ENCODE results near the gene CBR3. TPM values are rescaled to one million over a fixed set of nuclear protein-coding genes. Genes with fewer than 3 reads are reported as not detected.

The CBR3 gene
- total RNA-seq, result 10 to 100 TPM in 1 of 5 experiments, 1 to 10 TPM in 4; 1.3 to 22.5 (median 5.8) TPM
- 1 to 10 TPM; 5.0 to 5.6 TPM for polyA plus RNA-seq
- total RNA-seq, result 7.0 reads per million, percentile 29 among the genes with 10 or more reads in this experiment

DNA sequence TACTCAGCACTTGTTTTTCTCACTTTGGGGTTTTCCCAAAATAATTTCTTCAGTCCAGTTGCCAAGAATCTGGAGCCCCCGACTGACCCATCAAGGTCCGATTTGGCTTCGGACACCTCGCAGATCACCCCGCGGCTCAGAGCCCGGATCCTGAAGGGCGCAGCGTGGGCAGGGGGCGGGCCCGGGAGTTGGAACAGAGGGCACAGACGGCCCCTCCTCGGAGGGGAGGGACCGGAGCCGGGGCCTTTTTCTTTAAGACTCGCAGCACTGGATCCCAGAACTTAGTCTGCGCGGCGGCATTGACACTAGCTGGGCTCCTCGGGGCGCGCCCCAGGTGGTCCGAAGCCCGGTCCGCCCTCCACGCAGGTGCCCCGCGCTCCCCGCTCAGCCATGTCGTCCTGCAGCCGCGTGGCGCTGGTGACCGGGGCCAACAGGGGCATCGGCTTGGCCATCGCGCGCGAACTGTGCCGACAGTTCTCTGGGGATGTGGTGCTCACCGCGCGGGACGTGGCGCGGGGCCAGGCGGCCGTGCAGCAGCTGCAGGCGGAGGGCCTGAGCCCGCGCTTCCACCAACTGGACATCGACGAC lies at the start of gene CBR3:
Gene CBR3 (plus strand): TSS at position 277 of the 588 bp plus-strand sequence. CDS start 114 bp downstream, at position 391.
- peaks cover 0 to 14% (median under 1%) of the 10 kb centered on the region in 5 donors for H3K36me3 Mint-ChIP-seq
- peak within 1 kb of the TSS; percentile 79 to 94 (median 89) for H3K27ac Mint-ChIP-seq
- H3K9me3 Mint-ChIP-seq, result no peaks in the 10 kb centered on the region
- intact Hi-C loops (cut with micrococcal nuclease), result loop anchor here (1.0 to 5.0 kb wide), 5 partner anchors 10 to 1248 kb away; partner anchors contain the start of genes DOP1B (in 2 of the 2) and SETD4 (in 1 of the 2)
- H3K4me1 ChIP-seq (ENCODE audit: control insufficient read depth in 2 of 2, insufficient read depth in 2 of 2, low read length in 2 of 2), result peaks cover 5 to 14% of the 10 kb centered on the region in 2 donors
- H3K36me3 ChIP-seq (ENCODE audit: control insufficient read depth in 2 of 3, insufficient read depth in 3 of 3, low read length in 3 of 3), result no peaks in the 10 kb centered on the region
- DNase-seq (peak; percentile 30 to 81 (median 47)), ATAC-seq (peak; percentile 68)
- ChIA-PET POLR2A (interaction anchor here (0.6 to 1.7 kb wide), 7 partner anchors 11 to 166 kb away, joined by 3 to 8 read pairs (median 4); partner anchors contain the start of gene CBR1), CTCF (interaction anchor here (1.2 to 1.5 kb wide), 2 partner anchors 9 to 15 kb away, joined by 4 to 7 read pairs; no protein-coding TSS in a partner anchor)
- H3K27ac ChIP-seq (ENCODE audit: low read depth, low read length), result peak within 1 kb of the TSS; percentile 58
- H3K4me3 Mint-ChIP-seq, result peak within 1 kb of the TSS; percentile 83 to 98 (median 92)
- H3K27me3 ChIP-seq (ENCODE audit: control insufficient read depth in 2 of 2, insufficient read depth in 2 of 2, low read length in 2 of 2), result no peaks in the 10 kb centered on the region
- no peaks in the 10 kb centered on the region for H3K9me3 ChIP-seq (ENCODE audit: control insufficient read depth in 2 of 3, low read length in 3 of 3)
- peaks cover 14 to 36% (median 30%) of the 10 kb centered on the region in 7 donors for H3K4me1 Mint-ChIP-seq
- peak within 1 kb of the TSS; percentile 81 for H3K4me3 ChIP-seq (ENCODE audit: low read length)
- H3K27me3 Mint-ChIP-seq, result no peaks in the 10 kb centered on the region

DNA sequence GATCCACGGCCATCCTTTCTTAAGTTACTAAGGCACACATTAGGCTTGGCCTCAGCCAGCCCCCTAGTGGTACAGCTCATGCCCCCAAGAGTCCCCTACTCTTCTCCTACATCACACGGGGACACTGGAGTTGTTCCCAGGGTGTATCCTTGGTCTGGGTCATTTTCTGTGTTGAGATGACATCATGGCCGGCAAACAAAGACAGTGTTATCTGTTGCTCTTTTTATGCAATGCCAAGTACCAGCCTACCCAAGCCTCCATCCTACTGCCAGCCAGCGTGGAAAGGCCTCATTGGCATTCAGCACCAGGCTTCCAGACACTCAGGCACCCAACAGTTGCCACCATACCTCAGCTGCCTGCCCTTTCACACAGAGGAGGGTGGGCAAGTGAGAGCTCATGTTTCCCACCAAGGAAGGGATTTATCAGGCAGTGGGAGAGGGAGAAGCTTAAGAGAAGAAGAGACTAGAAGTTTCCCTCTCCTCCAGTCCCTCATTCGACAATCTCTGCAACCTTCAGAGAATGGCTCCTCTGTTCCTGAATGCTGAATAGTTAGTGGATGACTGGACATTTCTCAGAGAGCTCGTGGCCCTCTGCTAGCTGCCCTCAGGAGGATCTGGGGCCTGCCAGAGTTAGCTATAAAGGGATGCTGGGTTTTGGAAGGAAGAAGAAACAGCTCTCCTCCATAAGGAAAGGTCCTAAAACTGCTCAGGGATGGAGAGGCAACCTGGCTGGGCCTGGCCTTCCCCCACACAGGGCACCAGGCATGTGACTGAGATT lies 47.3 kb upstream of the CBR3 start:
- H3K27ac ChIP-seq (ENCODE audit: low read depth, low read length), result no peak overlapping the region
- peaks cover 0 to 14% (median 8%) of the 10 kb centered on the region in 7 donors for H3K4me1 Mint-ChIP-seq
- DNase-seq (no peak), ATAC-seq (no peak)
- H3K4me3 Mint-ChIP-seq, result no peak overlapping the region
- no peaks in the 10 kb centered on the region for H3K36me3 ChIP-seq (ENCODE audit: control insufficient read depth in 2 of 3, insufficient read depth in 3 of 3, low read length in 3 of 3)
- peaks cover 0 to 4% (median 0%) of the 10 kb centered on the region in 11 donors for H3K9me3 Mint-ChIP-seq
- ChIA-PET CTCF (interaction anchor here (1.1 kb wide), 1 partner anchor 17 kb away, joined by 3 read pairs; no protein-coding TSS in a partner anchor), POLR2A (interaction anchor here (1.6 kb wide), 1 partner anchor 10 kb away, joined by 3 read pairs; no protein-coding TSS in a partner anchor)
- no peak overlapping the region for H3K27ac Mint-ChIP-seq
- no peaks in the 10 kb centered on the region for H3K27me3 Mint-ChIP-seq
- no peaks in the 10 kb centered on the region for H3K36me3 Mint-ChIP-seq
- intact Hi-C loops (cut with micrococcal nuclease), result no loop called here
- H3K9me3 ChIP-seq (ENCODE audit: control insufficient read depth in 2 of 3, low read length in 3 of 3), result no peaks in the 10 kb centered on the region
- H3K4me3 ChIP-seq (ENCODE audit: low read length), result no peak overlapping the region
- H3K27me3 ChIP-seq (ENCODE audit: control insufficient read depth in 2 of 2, insufficient read depth in 2 of 2, low read length in 2 of 2), result no peaks in the 10 kb centered on the region
- H3K4me1 ChIP-seq (ENCODE audit: control insufficient read depth in 2 of 2, insufficient read depth in 2 of 2, low read length in 2 of 2), result no peaks in the 10 kb centered on the region

DNA sequence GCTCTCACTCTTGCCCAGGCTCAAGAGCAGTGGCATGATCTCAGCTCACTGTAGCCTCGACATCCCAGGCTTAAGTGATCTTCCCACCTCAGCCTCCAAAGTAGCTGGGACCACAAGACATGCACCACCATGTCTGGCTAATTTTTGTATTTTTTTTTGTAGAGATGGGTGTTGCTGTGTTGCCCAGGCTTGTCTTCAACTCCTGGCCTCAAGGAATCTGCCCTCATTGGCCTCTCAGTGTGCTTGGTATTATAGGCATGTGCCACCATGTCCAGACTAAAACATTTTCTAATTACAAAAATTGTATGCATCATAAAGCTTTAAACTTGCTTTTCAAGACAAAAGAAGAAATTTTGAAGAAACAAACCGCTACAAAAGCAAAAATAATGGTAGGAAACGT lies 44.9 kb upstream of the CBR3 start:
- Mint-ChIP-seq H3K36me3 (peaks cover 3 to 7% (median 7%) of the 10 kb centered on the region in 5 donors), H3K4me1 (peaks cover 0 to 14% (median 8%) of the 10 kb centered on the region in 7 donors), H3K4me3 (no peak overlapping the region), H3K27ac (no peak overlapping the region), H3K27me3 (peaks cover 0 to 5% (median 0%) of the 10 kb centered on the region in 5 donors), H3K9me3 (peaks cover 6 to 17% (median 11%) of the 10 kb centered on the region in 11 donors)
- intact Hi-C loops (cut with micrococcal nuclease), result no loop called here
- ChIA-PET POLR2A (no interaction called here), CTCF (interaction anchor here (0.6 kb wide), 2 partner anchors 118 to 241 kb away, joined by 3 to 4 read pairs; no protein-coding TSS in a partner anchor)
- Histone ChIP-seq H3K36me3 (ENCODE audit: control insufficient read depth in 2 of 3, insufficient read depth in 3 of 3, low read length in 3 of 3) (no peaks in the 10 kb centered on the region), H3K27me3 (ENCODE audit: control insufficient read depth in 2 of 2, insufficient read depth in 2 of 2, low read length in 2 of 2) (no peaks in the 10 kb centered on the region), H3K4me1 (ENCODE audit: control insufficient read depth in 2 of 2, insufficient read depth in 2 of 2, low read length in 2 of 2) (no peaks in the 10 kb centered on the region), H3K27ac (ENCODE audit: low read depth, low read length) (no peak overlapping the region), H3K9me3 (ENCODE audit: control insufficient read depth in 2 of 3, low read length in 3 of 3) (peaks cover 0 to 13% (median 0%) of the 10 kb centered on the region in 3 experiments), H3K4me3 (ENCODE audit: low read length) (no peak overlapping the region)
- ATAC-seq (no peak), DNase-seq (no peak)

DNA sequence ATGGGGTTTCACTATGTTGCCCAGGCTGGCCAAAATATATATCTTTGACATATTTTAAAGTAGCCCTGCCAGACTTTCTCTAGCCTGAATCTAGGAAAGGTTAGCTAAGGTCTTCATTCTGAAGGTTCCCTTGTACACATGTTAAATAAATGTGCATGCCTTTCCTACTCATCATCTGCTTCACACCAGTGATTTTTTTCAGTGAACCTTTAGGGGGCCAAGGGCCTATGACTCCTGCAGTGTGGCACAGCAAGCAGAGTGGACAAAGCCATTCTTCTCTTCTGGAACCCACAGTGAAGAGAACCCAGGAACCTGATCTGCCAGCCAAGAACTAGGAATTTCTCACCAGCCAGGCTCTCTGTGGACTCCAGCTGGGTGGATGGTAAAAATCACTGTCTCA lies 42.2 kb upstream of the CBR3 start:
- Histone ChIP-seq H3K4me1 (ENCODE audit: control insufficient read depth in 2 of 2, insufficient read depth in 2 of 2, low read length in 2 of 2) (no peaks in the 10 kb centered on the region), H3K36me3 (ENCODE audit: control insufficient read depth in 2 of 3, insufficient read depth in 3 of 3, low read length in 3 of 3) (no peaks in the 10 kb centered on the region), H3K4me3 (ENCODE audit: low read length) (no peak overlapping the region), H3K9me3 (ENCODE audit: control insufficient read depth in 2 of 3, low read length in 3 of 3) (peaks cover 0 to 13% (median 0%) of the 10 kb centered on the region in 3 experiments), H3K27me3 (ENCODE audit: control insufficient read depth in 2 of 2, insufficient read depth in 2 of 2, low read length in 2 of 2) (no peaks in the 10 kb centered on the region), H3K27ac (ENCODE audit: low read depth, low read length) (no peak overlapping the region)
- intact Hi-C loops (cut with micrococcal nuclease), result no loop called here
- H3K4me1 Mint-ChIP-seq, result no peaks in the 10 kb centered on the region
- ATAC-seq (no peak), DNase-seq (no peak)
- peaks cover 3 to 17% (median 11%) of the 10 kb centered on the region in 11 donors for H3K9me3 Mint-ChIP-seq
- CTCF ChIA-PET, result no interaction called here
- H3K4me3 Mint-ChIP-seq, result no peak overlapping the region
- H3K36me3 Mint-ChIP-seq, result peaks cover 3 to 15% (median 8%) of the 10 kb centered on the region in 5 donors
- POLR2A ChIA-PET, result no interaction called here
- no peak overlapping the region for H3K27ac Mint-ChIP-seq
- H3K27me3 Mint-ChIP-seq, result peaks cover 0 to 5% (median 0%) of the 10 kb centered on the region in 5 donors

DNA sequence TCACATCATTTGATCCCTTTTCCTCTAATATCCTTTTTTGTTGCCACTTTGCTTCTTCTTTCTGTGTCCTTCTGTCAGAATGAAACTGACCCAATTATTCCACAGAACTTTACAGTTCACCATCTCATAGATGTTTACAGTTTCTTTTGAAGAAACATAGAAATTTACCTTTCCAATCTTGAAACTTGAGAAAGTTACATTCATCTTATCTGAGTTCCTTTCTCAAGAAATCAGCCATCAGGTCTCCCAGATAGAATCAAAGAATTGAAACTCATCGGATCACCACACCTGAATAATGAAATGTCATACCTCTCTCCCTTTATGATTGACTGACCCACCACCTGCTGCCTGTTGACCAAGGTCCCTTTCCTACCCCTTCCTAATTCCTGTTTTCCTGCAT lies 41.4 kb upstream of the CBR3 start:
- Mint-ChIP-seq H3K4me3 (no peak overlapping the region), H3K9me3 (peaks cover 3 to 17% (median 11%) of the 10 kb centered on the region in 11 donors), H3K27me3 (peaks cover 0 to 5% (median 0%) of the 10 kb centered on the region in 5 donors), H3K36me3 (peaks cover 3 to 15% (median 8%) of the 10 kb centered on the region in 5 donors), H3K27ac (no peak overlapping the region), H3K4me1 (no peaks in the 10 kb centered on the region)
- CTCF ChIA-PET, result no interaction called here
- Histone ChIP-seq H3K9me3 (ENCODE audit: control insufficient read depth in 2 of 3, low read length in 3 of 3) (peaks cover 0 to 13% (median 0%) of the 10 kb centered on the region in 3 experiments), H3K4me3 (ENCODE audit: low read length) (no peak overlapping the region), H3K27ac (ENCODE audit: low read depth, low read length) (no peak overlapping the region), H3K27me3 (ENCODE audit: control insufficient read depth in 2 of 2, insufficient read depth in 2 of 2, low read length in 2 of 2) (no peaks in the 10 kb centered on the region), H3K36me3 (ENCODE audit: control insufficient read depth in 2 of 3, insufficient read depth in 3 of 3, low read length in 3 of 3) (no peaks in the 10 kb centered on the region), H3K4me1 (ENCODE audit: control insufficient read depth in 2 of 2, insufficient read depth in 2 of 2, low read length in 2 of 2) (no peaks in the 10 kb centered on the region)
- POLR2A ChIA-PET, result no interaction called here
- intact Hi-C loops (cut with micrococcal nuclease), result no loop called here
- no peak for ATAC-seq
- no peak for DNase-seq

DNA sequence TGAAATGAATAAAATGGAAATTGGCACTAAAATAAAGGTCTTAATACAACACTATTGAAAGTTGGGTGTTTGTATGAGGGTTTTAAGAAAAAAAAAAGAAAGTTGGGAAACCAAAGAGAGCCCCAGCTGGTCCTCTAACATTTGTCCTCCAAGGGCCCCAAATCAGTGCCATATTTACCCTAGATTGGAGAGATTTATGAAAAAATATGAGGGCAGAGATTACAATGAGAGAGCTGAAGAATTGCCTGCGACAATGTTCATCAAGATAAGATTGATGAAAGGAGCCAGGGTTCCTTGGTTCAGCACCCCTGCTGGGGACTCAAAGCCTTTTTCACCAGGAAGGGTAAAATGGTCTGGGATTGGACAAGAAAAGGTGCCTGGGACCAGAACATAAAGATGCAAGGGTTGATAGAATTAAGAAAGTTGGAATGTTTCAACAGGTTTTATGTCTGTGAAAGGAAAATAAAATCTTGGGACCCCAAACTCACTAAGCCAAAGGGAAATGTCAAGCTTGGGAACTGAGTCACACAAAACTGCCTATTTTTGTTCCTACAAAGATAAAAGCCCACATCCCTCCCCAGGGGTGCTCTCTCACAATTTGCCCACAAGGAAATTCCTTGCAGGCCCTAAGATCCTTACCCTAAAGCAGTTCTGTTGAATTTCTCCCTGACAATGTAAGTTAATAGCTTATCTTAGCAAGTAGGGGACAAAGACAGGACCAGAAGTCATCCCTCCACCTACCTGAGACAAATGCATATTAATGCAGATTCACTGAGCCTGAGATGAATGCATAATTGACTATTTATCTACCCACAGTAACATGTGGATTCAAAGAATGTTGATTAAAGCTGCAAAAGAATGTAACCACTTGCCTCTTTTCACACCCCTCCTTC lies 38.2 kb upstream of the CBR3 start:
- Histone ChIP-seq H3K27me3 (ENCODE audit: control insufficient read depth in 2 of 2, insufficient read depth in 2 of 2, low read length in 2 of 2) (no peaks in the 10 kb centered on the region), H3K27ac (ENCODE audit: low read depth, low read length) (no peak overlapping the region), H3K36me3 (ENCODE audit: control insufficient read depth in 2 of 3, insufficient read depth in 3 of 3, low read length in 3 of 3) (no peaks in the 10 kb centered on the region), H3K4me1 (ENCODE audit: control insufficient read depth in 2 of 2, insufficient read depth in 2 of 2, low read length in 2 of 2) (no peaks in the 10 kb centered on the region), H3K9me3 (ENCODE audit: control insufficient read depth in 2 of 3, low read length in 3 of 3) (peaks cover 0 to 13% (median 0%) of the 10 kb centered on the region in 3 experiments), H3K4me3 (ENCODE audit: low read length) (no peak overlapping the region)
- H3K4me1 Mint-ChIP-seq, result no peaks in the 10 kb centered on the region
- no peak overlapping the region for H3K4me3 Mint-ChIP-seq
- H3K36me3 Mint-ChIP-seq, result peaks cover 3 to 15% (median 8%) of the 10 kb centered on the region in 5 donors
- intact Hi-C loops (cut with micrococcal nuclease), result no loop called here
- no peak overlapping the region for H3K27ac Mint-ChIP-seq
- H3K9me3 Mint-ChIP-seq, result peaks cover 3 to 17% (median 10%) of the 10 kb centered on the region in 11 donors
- ATAC-seq (no peak), DNase-seq (no peak)
- ChIA-PET CTCF (interaction anchor here (0.6 to 1.5 kb wide), 3 partner anchors 8 to 52 kb away, joined by 3 read pairs; no protein-coding TSS in a partner anchor), POLR2A (interaction anchor here (0.7 kb wide), 1 partner anchor 196 kb away, joined by 5 read pairs; no protein-coding TSS in a partner anchor)
- peaks cover 0 to 13% (median 5%) of the 10 kb centered on the region in 5 donors for H3K27me3 Mint-ChIP-seq
